Right renal pelvis (tissue), 4 donors: Measurements from ENCODE around the gene PRKG1. TPM values are rescaled to one million over a fixed set of nuclear protein-coding genes. Genes with fewer than 3 reads are reported as not detected.

Experiments
- DNase-seq, 4 donors: peaks; one replicate each; pipeline ENCODE4 v3.0.0-alpha.2; 2013; ENCODE audit warnings: low read depth in 4 of 4, low spot score in 3 of 4, missing footprints in 1 of 4
- polyA plus RNA-seq, 4 donors: library from polyadenylated mRNA; unstranded; fragments of 120-200 nt; gene quantifications; one replicate each; pipeline ENCODE4 v1.2.1, GENCODE V29; 2013; ENCODE audit not compliant: insufficient read length in 4 of 4

The PRKG1 gene
- polyA plus RNA-seq, 4 donors, result 13.3 to 16.0 (median 14.3) TPM

GRCh38 chr10:51215951-51216834 lies 141.9 kb downstream of the PRKG1 start:
- DNase-seq, result no peak

GRCh38 chr10:51217505-51217904 lies 143.2 kb downstream of the PRKG1 start:
- DNase-seq, result no peak

- no peak for DNase-seq
These were observed 150.4 kb downstream of the PRKG1 start for GRCh38 chr10:51224671-51225161.

- no peak for DNase-seq
These were observed 153.8 kb downstream of the PRKG1 start for GRCh38 chr10:51227897-51228713.

- no peak for DNase-seq
These were observed 154.4 kb downstream of the PRKG1 start for GRCh38 chr10:51228714-51229100.

GRCh38 chr10:51230887-51231585 lies 156.7 kb downstream of the PRKG1 start:
- DNase-seq, result no peak

GRCh38 chr10:51231754-51232153 lies 157.5 kb downstream of the PRKG1 start:
- no peak for DNase-seq

GRCh38 chr10:51233337-51234100 lies 159.2 kb downstream of the PRKG1 start:
- DNase-seq, result no peak

GRCh38 chr10:51235865-51236264 lies 161.6 kb downstream of the PRKG1 start:
- no peak for DNase-seq

GRCh38 chr10:51239006-51239405 lies 164.7 kb downstream of the PRKG1 start:
- DNase-seq, result no peak

- no peak for DNase-seq
These were observed 167.2 kb downstream of the PRKG1 start for GRCh38 chr10:51241461-51241860.

- no peak for DNase-seq
These were observed 168.1 kb downstream of the PRKG1 start for GRCh38 chr10:51242393-51242792.

- DNase-seq, result no peak
These were observed 170.0 kb downstream of the PRKG1 start for GRCh38 chr10:51244309-51244708.

GRCh38 chr10:51244748-51245490 lies 170.6 kb downstream of the PRKG1 start:
- DNase-seq, result peak; percentile 32 to 73 (median 51)

- no peak for DNase-seq
These were observed 171.9 kb downstream of the PRKG1 start for GRCh38 chr10:51246156-51246555.

- no peak for DNase-seq
These were observed 176.1 kb downstream of the PRKG1 start for GRCh38 chr10:51250278-51250920.

- no peak for DNase-seq
These were observed 176.8 kb downstream of the PRKG1 start for GRCh38 chr10:51251110-51251509.

- DNase-seq, result no peak
These were observed 181.1 kb downstream of the PRKG1 start for GRCh38 chr10:51255381-51255780.
